Fibroblast of mammary gland (primary cell): Measurements from ENCODE around the gene NAPSA.

Experiments used
- DNase-seq: peaks from one replicate; pipeline ENCODE4 v3.0.0-alpha.2; 2010; ENCODE audit warnings: low read depth
- H3K4me3 ChIP-seq: 2 replicates; pipeline ENCODE4 v1.5.1; 2011; ENCODE audit warnings: low read depth, mild to moderate bottlenecking, low read length, moderate library complexity; ENCODE audit not compliant: control insufficient read depth
- TF ChIP-seq, protein P1 (sequence below): conservative IDR thresholded peaks from 2 replicates; pipeline ENCODE4 v1.5.1; 2011; ENCODE audit warnings: low read depth, low read length, inconsistent platforms; ENCODE audit not compliant: control insufficient read depth, insufficient read depth

NAPSA gene

DNA sequence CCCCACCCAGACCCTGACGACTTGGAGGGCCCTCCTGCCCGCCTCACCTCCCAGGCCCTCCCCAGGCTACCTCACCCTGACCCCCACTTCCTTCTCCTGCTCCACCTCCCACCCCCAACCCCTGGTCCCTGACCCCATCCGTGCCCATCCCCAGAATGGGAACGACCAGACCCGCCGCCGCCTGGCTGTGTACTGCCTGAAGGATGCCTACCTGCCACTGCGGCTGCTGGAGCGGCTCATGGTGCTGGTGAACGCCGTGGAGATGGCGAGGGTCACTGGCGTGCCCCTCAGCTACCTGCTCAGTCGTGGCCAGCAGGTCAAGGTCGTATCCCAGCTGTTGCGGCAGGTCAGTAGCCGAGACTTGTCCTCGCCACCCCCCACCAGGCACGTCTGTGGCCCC lies 41.4 kb upstream of the NAPSA start:
- TF ChIP-seq, protein P1, sequence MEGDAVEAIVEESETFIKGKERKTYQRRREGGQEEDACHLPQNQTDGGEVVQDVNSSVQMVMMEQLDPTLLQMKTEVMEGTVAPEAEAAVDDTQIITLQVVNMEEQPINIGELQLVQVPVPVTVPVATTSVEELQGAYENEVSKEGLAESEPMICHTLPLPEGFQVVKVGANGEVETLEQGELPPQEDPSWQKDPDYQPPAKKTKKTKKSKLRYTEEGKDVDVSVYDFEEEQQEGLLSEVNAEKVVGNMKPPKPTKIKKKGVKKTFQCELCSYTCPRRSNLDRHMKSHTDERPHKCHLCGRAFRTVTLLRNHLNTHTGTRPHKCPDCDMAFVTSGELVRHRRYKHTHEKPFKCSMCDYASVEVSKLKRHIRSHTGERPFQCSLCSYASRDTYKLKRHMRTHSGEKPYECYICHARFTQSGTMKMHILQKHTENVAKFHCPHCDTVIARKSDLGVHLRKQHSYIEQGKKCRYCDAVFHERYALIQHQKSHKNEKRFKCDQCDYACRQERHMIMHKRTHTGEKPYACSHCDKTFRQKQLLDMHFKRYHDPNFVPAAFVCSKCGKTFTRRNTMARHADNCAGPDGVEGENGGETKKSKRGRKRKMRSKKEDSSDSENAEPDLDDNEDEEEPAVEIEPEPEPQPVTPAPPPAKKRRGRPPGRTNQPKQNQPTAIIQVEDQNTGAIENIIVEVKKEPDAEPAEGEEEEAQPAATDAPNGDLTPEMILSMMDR, result no peak
- no peak for DNase-seq
- no peak overlapping the region for H3K4me3 ChIP-seq

DNA sequence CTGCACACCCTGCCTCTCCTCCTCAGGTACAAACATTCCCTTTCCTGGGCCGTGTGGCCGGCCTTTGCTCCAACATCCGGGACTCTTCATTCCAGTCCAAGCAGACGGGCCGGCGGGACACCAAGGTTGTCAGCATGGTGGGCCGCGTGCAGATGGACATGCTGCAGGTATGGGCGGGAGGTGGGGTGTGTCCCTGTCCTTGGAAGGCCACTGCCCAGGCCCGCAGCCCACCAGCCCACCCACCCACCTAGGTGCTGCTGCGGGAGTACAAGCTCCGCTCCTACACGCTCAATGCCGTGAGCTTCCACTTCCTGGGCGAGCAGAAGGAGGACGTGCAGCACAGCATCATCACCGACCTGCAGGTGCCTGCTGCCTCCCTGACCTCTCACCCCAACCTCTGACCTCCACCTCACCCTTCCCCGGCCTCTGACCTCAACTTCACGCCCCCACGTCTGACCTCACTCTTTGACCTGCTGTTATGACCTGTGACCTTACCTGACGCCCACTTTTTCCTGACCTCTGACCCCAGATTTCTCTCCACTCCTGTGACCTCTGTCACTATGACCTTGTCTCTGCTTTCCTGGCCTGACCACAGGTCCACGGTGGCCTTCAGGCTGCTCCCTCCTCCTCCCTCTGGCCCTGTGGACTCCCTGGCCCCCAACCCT lies 40.8 kb upstream of the NAPSA start:
- TF ChIP-seq, protein P1, result no peak
- no peak overlapping the region for H3K4me3 ChIP-seq
- no peak for DNase-seq

DNA sequence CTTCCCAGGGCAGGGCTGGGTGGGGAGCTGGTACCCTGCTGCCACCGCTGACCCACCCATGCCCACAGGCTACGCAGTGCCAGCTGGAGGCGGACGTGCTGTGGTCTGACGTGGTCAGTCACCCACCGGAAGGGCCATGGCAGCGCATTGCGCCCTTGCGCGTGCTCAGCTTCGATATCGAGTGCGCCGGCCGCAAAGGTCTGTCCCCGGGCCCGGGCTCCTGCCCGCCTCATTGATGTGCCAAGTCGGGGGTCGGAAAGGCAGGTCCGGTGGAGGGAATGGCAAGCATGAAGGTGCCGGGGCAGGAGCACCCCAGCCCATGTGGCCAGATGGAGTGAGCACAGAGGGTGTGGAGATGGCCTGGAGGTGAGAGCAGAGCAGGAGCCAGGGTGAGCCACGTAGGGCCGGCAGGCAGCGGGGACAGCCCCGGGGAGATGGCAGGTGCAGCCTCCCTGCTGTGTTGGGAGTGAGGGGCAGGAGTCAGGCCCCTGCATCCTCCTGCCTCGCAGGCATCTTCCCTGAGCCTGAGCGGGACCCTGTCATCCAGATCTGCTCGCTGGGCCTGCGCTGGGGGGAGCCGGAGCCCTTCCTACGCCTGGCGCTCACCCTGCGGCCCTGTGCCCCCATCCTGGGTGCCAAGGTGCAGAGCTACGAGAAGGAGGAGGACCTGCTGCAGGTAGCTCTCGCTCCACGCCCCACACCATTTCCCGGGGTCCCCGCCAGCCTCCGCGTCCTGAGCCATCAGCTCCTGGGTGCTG lies 37.3 kb upstream of the NAPSA start:
- no peak for DNase-seq
- TF ChIP-seq, protein P1, result no peak
- no peak overlapping the region for H3K4me3 ChIP-seq

DNA sequence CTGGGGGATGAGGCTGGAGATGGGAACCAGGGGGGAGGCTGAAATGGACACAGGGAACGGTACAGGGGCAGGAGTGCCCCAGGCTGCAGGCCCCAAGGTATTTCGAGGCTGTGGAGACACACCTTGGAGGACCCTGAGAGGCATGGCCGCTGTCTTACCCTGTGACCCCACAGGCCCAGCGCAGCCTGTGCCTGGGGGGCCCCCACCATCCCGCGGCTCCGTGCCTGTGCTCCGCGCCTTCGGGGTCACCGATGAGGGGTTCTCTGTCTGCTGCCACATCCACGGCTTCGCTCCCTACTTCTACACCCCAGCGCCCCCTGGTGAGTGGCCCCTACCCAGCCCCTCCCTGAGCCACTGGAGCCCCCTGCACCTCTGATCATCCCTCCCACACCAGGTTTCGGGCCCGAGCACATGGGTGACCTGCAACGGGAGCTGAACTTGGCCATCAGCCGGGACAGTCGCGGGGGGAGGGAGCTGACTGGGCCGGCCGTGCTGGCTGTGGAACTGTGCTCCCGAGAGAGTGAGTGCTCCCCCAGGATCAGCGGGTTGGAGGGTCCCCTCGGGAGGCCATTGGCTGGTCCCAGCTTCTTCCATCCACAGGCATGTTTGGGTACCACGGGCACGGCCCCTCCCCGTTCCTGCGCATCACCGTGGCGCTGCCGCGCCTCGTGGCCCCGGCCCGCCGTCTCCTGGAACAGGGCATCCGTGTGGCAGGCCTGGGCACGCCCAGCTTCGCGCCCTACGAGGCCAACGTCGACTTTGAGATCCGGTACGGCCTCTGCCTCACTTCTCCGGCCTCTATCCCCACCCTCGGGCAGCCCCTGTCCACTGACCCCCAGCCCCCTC lies 36.4 kb upstream of the NAPSA start:
- H3K4me3 ChIP-seq, result no peak overlapping the region
- DNase-seq, result no peak
- TF ChIP-seq, protein P1, result no peak

DNA sequence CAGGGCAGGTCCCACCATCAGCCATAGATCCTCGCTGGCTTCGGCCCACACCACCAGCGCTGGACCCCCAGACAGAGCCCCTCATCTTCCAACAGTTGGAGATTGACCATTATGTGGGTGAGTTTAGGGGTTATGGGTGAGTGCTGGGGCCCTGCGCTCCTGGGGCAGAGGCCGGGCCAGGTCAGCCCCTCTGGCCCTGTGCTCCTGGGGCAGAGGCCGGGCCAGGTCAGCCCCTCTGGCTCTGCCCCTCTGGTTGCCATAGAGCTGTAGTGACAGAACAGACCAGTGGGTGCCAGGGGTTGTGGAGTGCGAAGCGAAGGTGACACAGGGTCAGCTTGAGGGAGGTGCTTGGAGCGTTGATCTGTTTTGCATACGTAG lies 33.9 kb upstream of the NAPSA start:
- TF ChIP-seq, protein P1, result no peak
- no peak overlapping the region for H3K4me3 ChIP-seq
- DNase-seq, result no peak

DNA sequence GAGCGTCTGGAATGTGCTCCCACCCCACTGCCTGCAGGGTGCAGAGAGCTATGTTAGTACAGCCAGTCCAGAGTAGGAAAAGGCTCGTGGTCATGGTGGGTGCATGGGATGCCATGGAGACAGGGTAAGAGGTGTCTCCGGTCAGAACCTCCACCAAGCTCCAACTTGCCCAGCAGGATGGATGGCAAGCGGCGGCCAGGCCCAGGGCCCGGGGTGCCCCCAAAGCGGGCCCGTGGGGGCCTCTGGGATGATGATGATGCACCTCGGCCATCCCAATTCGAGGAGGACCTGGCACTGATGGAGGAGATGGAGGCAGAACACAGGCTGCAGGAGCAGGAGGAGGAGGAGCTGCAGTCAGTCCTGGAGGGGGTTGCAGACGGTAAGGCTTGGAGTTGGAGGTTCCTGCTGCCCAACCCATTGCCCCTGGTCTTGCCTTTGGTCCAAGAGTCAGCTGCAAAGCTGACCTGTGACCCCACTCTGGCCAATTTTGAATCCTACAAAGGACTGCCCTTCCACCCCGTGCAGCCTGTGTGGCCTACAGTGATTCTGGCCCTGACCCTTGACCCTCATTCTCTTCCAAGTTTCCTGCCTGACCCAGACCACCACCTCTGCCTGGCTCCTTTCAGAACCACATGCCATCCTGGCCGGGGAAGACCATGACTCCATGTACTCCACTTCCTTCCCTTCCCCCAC lies 33.4 kb upstream of the NAPSA start:
- H3K4me3 ChIP-seq, result no peak overlapping the region
- TF ChIP-seq, protein P1, result no peak
- no peak for DNase-seq
